HepG2 (cell line): ENCODE measurements around the gene ASF1B. TPM values are rescaled to one million over a fixed set of nuclear protein-coding genes. Genes with fewer than 3 reads are reported as not detected.

Source experiments
- AHR ChIP-seq: IDR thresholded peaks from 2 replicates; pipeline ENCODE4 v1.6.1; 2018; ENCODE audit warnings: missing genetic modification reagents, missing compliant biosample characterization
- ELF3 ChIP-seq: IDR thresholded peaks from 2 replicates; pipeline ENCODE4 v1.6.1; 2016; ENCODE audit warnings: missing genetic modification reagents, missing compliant biosample characterization
- HNF4G ChIP-seq, 2 experiments: sonication (generic) in 1 of 2; formaldehyde crosslinking in 1 of 2; IDR thresholded peaks; 2 replicates each; pipeline versions ENCODE4 v1.4.0 to v1.6.1; 2011 to 2020; ENCODE audit warnings: borderline replicate concordance in 2 of 2, low read depth in 2 of 2, mild to moderate bottlenecking in 2 of 2, low read length in 1 of 2, missing genetic modification reagents in 1 of 2, moderate library complexity in 1 of 2
- KDM6A ChIP-seq: IDR thresholded peaks from 2 replicates; pipeline ENCODE4 v1.6.1; 2016; ENCODE audit warnings: low read depth
- PHF21A ChIP-seq: sonication (generic); formaldehyde crosslinking; IDR thresholded peaks from 2 replicates; pipeline ENCODE4 v1.5.0; 2020; ENCODE audit warnings: mild to moderate bottlenecking, missing genetic modification reagents
- SOX6 ChIP-seq, 2 experiments: fragments of 450-650 bp in 1 of 2; sonication (generic) in 1 of 2; formaldehyde crosslinking in 1 of 2; IDR thresholded peaks; 2 replicates each; pipeline versions ENCODE4 v1.4.0 to v1.6.1; 2017 to 2020; ENCODE audit warnings: antibody characterized with exemption in 1 of 2, mild to moderate bottlenecking in 1 of 2, missing genetic modification reagents in 1 of 2
- TBP ChIP-seq: sonication (generic); formaldehyde crosslinking; IDR thresholded peaks from 2 replicates; pipeline ENCODE4 v1.5.0; 2020; ENCODE audit warnings: missing genetic modification reagents
- TERF1 ChIP-seq: sonication (generic); formaldehyde crosslinking; IDR thresholded peaks from 2 replicates; pipeline ENCODE4 v1.8.0; 2022; ENCODE audit warnings: mild to moderate bottlenecking, missing genetic modification reagents, moderate library complexity
- ZBTB46 ChIP-seq: sonication (generic); formaldehyde crosslinking; IDR thresholded peaks from 2 replicates; pipeline ENCODE4 v1.4.0; 2020; ENCODE audit warnings: mild to moderate bottlenecking, missing genetic modification reagents, borderline replicate concordance
- ZNF24 ChIP-seq: fragments of 450-650 bp; IDR thresholded peaks from 2 replicates; pipeline ENCODE4 v1.6.1; 2017; ENCODE audit warnings: antibody characterized with exemption, mild to moderate bottlenecking
- ZNF446 ChIP-seq: sonication (generic); formaldehyde crosslinking; IDR thresholded peaks from 2 replicates; pipeline ENCODE4 v1.5.0; 2020; ENCODE audit warnings: mild to moderate bottlenecking, missing genetic modification reagents
- ZNF530 ChIP-seq: sonication (generic); formaldehyde crosslinking; IDR thresholded peaks from 2 replicates; pipeline ENCODE4 v1.5.0; 2020; ENCODE audit warnings: low read depth, mild to moderate bottlenecking, missing genetic modification reagents
- ZNF839 ChIP-seq: sonication (generic); formaldehyde crosslinking; IDR thresholded peaks from 2 replicates; pipeline ENCODE4 v1.4.0; 2020; ENCODE audit warnings: missing genetic modification reagents, mild to moderate bottlenecking, borderline replicate concordance
- polyA plus RNA-seq, 8 experiments: library from polyadenylated mRNA; depleted of rRNA in 3 of 8; stranded (reverse) in 7 of 8; unstranded in 1 of 8; fragments of >200 nt; fragmentation: Illumina TruSeq in 4 of 8; extraction: Trizol in 4 of 8; gene quantifications; 2 replicates each; pipeline versions ENCODE4 v1.2.1 to v1.2.3, GENCODE V29; 2011 to 2016; ENCODE audit warnings: low read depth in 4 of 8, missing spikeins in 1 of 8, mixed read lengths in 1 of 8; ENCODE audit not compliant: insufficient read depth in 1 of 8
- total RNA-seq, 5 experiments: library from RNA; depleted of rRNA; stranded (reverse); fragments of >200 nt; fragmentation: Illumina TruSeq; extraction: Trizol; gene quantifications; 2 replicates each; pipeline ENCODE4 v1.2.3, GENCODE V29; 2016; ENCODE audit warnings: low read depth in 1 of 5
- TF ChIP-seq, protein P1 (sequence below): sonication (generic); formaldehyde crosslinking; IDR thresholded peaks from 2 replicates; pipeline ENCODE4 v1.4.0; 2020; ENCODE audit warnings: missing genetic modification reagents
- TF ChIP-seq, protein P2 (sequence below): sonication (generic); formaldehyde crosslinking; IDR thresholded peaks from 2 replicates; pipeline ENCODE4 v1.5.0; 2020; ENCODE audit warnings: missing genetic modification reagents
- TF ChIP-seq, protein P3 (sequence below): sonication (generic); formaldehyde crosslinking; conservative IDR thresholded peaks from 2 replicates; pipeline ENCODE4 v1.8.1; 2023; ENCODE audit warnings: missing genetic modification reagents
- TF ChIP-seq, protein P4 (sequence below): sonication (generic); formaldehyde crosslinking; conservative IDR thresholded peaks from 2 replicates; pipeline ENCODE4 v1.4.0; 2020; ENCODE audit warnings: missing genetic modification reagents
- TF ChIP-seq, protein P5 (sequence below): sonication (generic); formaldehyde crosslinking; IDR thresholded peaks from 2 replicates; pipeline ENCODE4 v1.5.0; 2020; ENCODE audit warnings: missing genetic modification reagents

ASF1B gene
- total and polyA plus RNA-seq, 2 of the 13 experiments (the other 11 are each of a cell fraction or from before 2014, with no cell fraction given) = 18.2 to 24.8 TPM

DNA sequence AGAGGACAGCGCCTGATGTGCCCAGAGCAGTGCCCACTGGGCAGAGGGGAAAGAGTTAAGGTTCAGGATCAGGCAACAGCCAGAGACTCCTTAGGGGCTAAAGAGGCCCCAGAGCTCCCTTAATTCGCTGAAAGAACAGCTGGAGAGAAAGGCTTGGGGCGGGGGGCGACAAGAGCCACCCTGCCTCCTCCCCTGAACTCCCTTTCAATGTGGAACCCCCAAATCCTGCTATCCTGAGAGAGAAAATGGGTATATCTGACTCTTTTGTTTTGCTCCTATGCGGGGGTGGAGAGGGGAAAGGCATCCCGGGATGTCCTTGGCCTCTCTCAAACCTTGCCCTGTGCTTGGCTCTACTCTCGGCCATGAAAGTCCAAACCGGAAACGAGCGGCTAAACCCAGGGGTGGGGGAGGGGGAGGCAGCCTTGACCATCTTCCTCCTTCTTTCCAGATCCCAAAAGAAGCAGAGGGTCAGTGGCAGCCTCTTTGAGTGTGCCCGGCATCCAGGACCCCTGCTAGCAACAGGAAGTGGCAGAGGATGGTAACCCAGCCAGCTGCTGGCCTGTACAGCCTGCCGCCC lies 23.5 kb downstream of the ASF1B start (continued):
- TF ChIP-seq, protein P1, sequence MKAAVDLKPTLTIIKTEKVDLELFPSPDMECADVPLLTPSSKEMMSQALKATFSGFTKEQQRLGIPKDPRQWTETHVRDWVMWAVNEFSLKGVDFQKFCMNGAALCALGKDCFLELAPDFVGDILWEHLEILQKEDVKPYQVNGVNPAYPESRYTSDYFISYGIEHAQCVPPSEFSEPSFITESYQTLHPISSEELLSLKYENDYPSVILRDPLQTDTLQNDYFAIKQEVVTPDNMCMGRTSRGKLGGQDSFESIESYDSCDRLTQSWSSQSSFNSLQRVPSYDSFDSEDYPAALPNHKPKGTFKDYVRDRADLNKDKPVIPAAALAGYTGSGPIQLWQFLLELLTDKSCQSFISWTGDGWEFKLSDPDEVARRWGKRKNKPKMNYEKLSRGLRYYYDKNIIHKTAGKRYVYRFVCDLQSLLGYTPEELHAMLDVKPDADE (CRISPR knock-in tag) = no peak
- TF ChIP-seq TBP (no peak), AHR (CRISPR knock-in tag) (no peak), ZNF530 (CRISPR knock-in tag) (no peak), ZNF24 (no peak), ELF3 (CRISPR knock-in tag) (peak; percentile 68), ZBTB46 (CRISPR knock-in tag) (0 out of 2 replicates have a peak, but pooled peaks have one; percentile 46), ZNF839 (CRISPR knock-in tag) (no peak), PHF21A (CRISPR knock-in tag) (peak; percentile 56; the same call in 1 of the 2 replicates), KDM6A (CRISPR knock-in tag) (no peak; the same call in 1 of the 2 replicates), ZNF446 (CRISPR knock-in tag) (no peak), TERF1 (no peak), SOX6 (IDR thresholded peaks at IDR 0.05) (no peak), SOX6 (CRISPR knock-in tag; IDR thresholded peaks at IDR 0.05) (peak; percentile 15; the same call in 1 of the 2 replicates), HNF4G (IDR thresholded peaks at IDR 0.05; ENCODE audit: borderline replicate concordance, low read depth, low read length) (no peak; the same call in 1 of the 2 replicates), HNF4G (CRISPR knock-in tag; IDR thresholded peaks at IDR 0.05; ENCODE audit: borderline replicate concordance, low read depth) (no peak)
- TF ChIP-seq, protein P2, sequence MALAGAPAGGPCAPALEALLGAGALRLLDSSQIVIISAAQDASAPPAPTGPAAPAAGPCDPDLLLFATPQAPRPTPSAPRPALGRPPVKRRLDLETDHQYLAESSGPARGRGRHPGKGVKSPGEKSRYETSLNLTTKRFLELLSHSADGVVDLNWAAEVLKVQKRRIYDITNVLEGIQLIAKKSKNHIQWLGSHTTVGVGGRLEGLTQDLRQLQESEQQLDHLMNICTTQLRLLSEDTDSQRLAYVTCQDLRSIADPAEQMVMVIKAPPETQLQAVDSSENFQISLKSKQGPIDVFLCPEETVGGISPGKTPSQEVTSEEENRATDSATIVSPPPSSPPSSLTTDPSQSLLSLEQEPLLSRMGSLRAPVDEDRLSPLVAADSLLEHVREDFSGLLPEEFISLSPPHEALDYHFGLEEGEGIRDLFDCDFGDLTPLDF = no peak
- TF ChIP-seq, protein P3, sequence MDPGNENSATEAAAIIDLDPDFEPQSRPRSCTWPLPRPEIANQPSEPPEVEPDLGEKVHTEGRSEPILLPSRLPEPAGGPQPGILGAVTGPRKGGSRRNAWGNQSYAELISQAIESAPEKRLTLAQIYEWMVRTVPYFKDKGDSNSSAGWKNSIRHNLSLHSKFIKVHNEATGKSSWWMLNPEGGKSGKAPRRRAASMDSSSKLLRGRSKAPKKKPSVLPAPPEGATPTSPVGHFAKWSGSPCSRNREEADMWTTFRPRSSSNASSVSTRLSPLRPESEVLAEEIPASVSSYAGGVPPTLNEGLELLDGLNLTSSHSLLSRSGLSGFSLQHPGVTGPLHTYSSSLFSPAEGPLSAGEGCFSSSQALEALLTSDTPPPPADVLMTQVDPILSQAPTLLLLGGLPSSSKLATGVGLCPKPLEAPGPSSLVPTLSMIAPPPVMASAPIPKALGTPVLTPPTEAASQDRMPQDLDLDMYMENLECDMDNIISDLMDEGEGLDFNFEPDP (CRISPR knock-in tag) = no peak
- TF ChIP-seq, protein P4, sequence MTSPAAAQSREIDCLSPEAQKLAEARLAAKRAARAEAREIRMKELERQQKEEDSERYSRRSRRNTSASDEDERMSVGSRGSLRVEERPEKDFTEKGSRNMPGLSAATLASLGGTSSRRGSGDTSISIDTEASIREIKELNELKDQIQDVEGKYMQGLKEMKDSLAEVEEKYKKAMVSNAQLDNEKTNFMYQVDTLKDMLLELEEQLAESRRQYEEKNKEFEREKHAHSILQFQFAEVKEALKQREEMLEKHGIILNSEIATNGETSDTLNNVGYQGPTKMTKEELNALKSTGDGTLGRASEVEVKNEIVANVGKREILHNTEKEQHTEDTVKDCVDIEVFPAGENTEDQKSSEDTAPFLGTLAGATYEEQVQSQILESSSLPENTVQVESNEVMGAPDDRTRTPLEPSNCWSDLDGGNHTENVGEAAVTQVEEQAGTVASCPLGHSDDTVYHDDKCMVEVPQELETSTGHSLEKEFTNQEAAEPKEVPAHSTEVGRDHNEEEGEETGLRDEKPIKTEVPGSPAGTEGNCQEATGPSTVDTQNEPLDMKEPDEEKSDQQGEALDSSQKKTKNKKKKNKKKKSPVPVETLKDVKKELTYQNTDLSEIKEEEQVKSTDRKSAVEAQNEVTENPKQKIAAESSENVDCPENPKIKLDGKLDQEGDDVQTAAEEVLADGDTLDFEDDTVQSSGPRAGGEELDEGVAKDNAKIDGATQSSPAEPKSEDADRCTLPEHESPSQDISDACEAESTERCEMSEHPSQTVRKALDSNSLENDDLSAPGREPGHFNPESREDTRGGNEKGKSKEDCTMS (CRISPR knock-in tag) = no peak
- TF ChIP-seq, protein P5, sequence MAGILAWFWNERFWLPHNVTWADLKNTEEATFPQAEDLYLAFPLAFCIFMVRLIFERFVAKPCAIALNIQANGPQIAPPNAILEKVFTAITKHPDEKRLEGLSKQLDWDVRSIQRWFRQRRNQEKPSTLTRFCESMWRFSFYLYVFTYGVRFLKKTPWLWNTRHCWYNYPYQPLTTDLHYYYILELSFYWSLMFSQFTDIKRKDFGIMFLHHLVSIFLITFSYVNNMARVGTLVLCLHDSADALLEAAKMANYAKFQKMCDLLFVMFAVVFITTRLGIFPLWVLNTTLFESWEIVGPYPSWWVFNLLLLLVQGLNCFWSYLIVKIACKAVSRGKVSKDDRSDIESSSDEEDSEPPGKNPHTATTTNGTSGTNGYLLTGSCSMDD = no peak
